GM23338 (cell line): ENCODE measurements around the gene RCCD1. TPM values are rescaled to one million over a fixed set of nuclear protein-coding genes. Genes with fewer than 3 reads are reported as not detected.

Source experiments
- ATAC-seq: fragments of 200-7000 bp; cut with Tn5 transposase; 3 replicates; pipeline ENCODE4 v1.9.1; 2020
- DNase-seq: peaks from one replicate; pipeline ENCODE4 v3.0.0-alpha.2; 2015; ENCODE audit warnings: low spot score
- H2AFZ ChIP-seq: fragments of 200-600 bp; sonication (generic); 2 replicates; pipeline ENCODE4 v1.8.0; 2016; ENCODE audit warnings: antibody characterized with exemption, mild to moderate bottlenecking, moderate library complexity
- H3F3A ChIP-seq: fragments of 200-600 bp; sonication (generic); replicated peaks from 2 replicates; pipeline ENCODE4 v1.8.0; 2017; ENCODE audit warnings: antibody characterized with exemption, mixed run types, low read depth
- H3K27ac ChIP-seq: fragments of 200-600 bp; sonication (generic); 2 replicates; pipeline ENCODE4 v1.6.1; 2016; ENCODE audit warnings: low read depth
- H3K27me3 ChIP-seq: fragments of 200-600 bp; sonication (generic); 2 replicates; pipeline ENCODE4 v1.8.0; 2016; ENCODE audit warnings: mild to moderate bottlenecking, mixed run types, moderate library complexity; ENCODE audit not compliant: insufficient read depth
- H3K36me3 ChIP-seq: fragments of 200-600 bp; sonication (generic); 2 replicates; pipeline ENCODE4 v1.8.0; 2016; ENCODE audit warnings: mild to moderate bottlenecking; ENCODE audit not compliant: insufficient read depth
- H3K4me1 ChIP-seq: fragments of 200-600 bp; sonication (generic); 2 replicates; pipeline ENCODE4 v1.8.0; 2016; ENCODE audit warnings: mild to moderate bottlenecking, moderate library complexity; ENCODE audit not compliant: insufficient read depth
- H3K4me2 ChIP-seq: fragments of 200-600 bp; sonication (generic); 2 replicates; pipeline ENCODE4 v1.7.1; 2017; ENCODE audit warnings: mixed run types
- H3K4me3 ChIP-seq: fragments of 200-600 bp; sonication (generic); 2 replicates; pipeline ENCODE4 v1.6.1; 2016; ENCODE audit warnings: mixed run types
- H3K79me2 ChIP-seq: fragments of 200-600 bp; sonication (generic); replicated peaks from 2 replicates; pipeline ENCODE4 v1.8.0; 2017; ENCODE audit warnings: mild to moderate bottlenecking; ENCODE audit not compliant: insufficient read depth
- H3K9me2 ChIP-seq: fragments of 200-600 bp; sonication (generic); 2 replicates; pipeline ENCODE4 v1.8.0; 2017; ENCODE audit not compliant: insufficient read depth
- H4K20me1 ChIP-seq: fragments of 200-600 bp; sonication (generic); replicated peaks from 2 replicates; pipeline ENCODE4 v1.8.0; 2017; ENCODE audit warnings: mild to moderate bottlenecking; ENCODE audit not compliant: insufficient read depth
- H3K27ac Mint-ChIP-seq: 2 replicates; pipeline ENCODE4 v1.8.0; 2020; ENCODE audit warnings: inconsistent platforms, mild to moderate bottlenecking, moderate library complexity, mixed read lengths
- H3K27me3 Mint-ChIP-seq: 3 replicates; pipeline ENCODE4 v1.8.0; 2022; ENCODE audit warnings: low read depth, mild to moderate bottlenecking, moderate library complexity, mixed read lengths, inconsistent platforms; ENCODE audit not compliant: insufficient read depth, poor library complexity
- H3K36me3 Mint-ChIP-seq: 3 replicates; pipeline ENCODE4 v1.8.0; 2021; ENCODE audit warnings: low read depth, mild to moderate bottlenecking, inconsistent platforms, moderate library complexity, mixed read lengths
- H3K4me1 Mint-ChIP-seq: 3 replicates; pipeline ENCODE4 v1.8.0; 2020; ENCODE audit warnings: mild to moderate bottlenecking, inconsistent platforms, mixed read lengths
- H3K4me3 Mint-ChIP-seq: 3 replicates; pipeline ENCODE4 v1.8.0; 2021; ENCODE audit warnings: moderate library complexity, mild to moderate bottlenecking, inconsistent platforms, mixed read lengths
- H3K9me3 Mint-ChIP-seq: 3 replicates; pipeline ENCODE4 v1.8.0; 2020; ENCODE audit warnings: moderate library complexity, mild to moderate bottlenecking, inconsistent platforms, mixed read lengths
- CREB1 ChIP-seq: fragments of 250-450 bp; sonication (Bioruptor Pico); IDR thresholded peaks from 2 replicates; pipeline ENCODE4 v1.5.0; 2020; ENCODE audit warnings: low read depth, mild to moderate bottlenecking, moderate library complexity
- ETS1 ChIP-seq: IDR thresholded peaks from 2 replicates; pipeline ENCODE4 v1.6.1; 2016; ENCODE audit warnings: antibody characterized with exemption
- EZH2phosphoT487 ChIP-seq: fragments of 200-600 bp; sonication (generic); IDR thresholded peaks from one replicate; pipeline ENCODE4 v1.8.1; 2018; ENCODE audit warnings: antibody characterized with exemption; ENCODE audit not compliant: unreplicated experiment
- NANOG ChIP-seq: IDR thresholded peaks from 2 replicates; pipeline ENCODE4 v1.6.1; 2016; ENCODE audit warnings: antibody characterized with exemption, borderline replicate concordance
- ZNF114 ChIP-seq: fragments of 250-450 bp; sonication (Bioruptor Pico); IDR thresholded peaks from 2 replicates; pipeline ENCODE4 v1.5.0; 2020; ENCODE audit warnings: mild to moderate bottlenecking, moderate library complexity
- ZNF331 ChIP-seq: fragments of 250-450 bp; sonication (Bioruptor Pico); IDR thresholded peaks from 2 replicates; pipeline ENCODE4 v1.5.0; 2020; ENCODE audit warnings: low read depth, mild to moderate bottlenecking, moderate library complexity
- ZNF462 ChIP-seq: fragments of 250-450 bp; sonication (Bioruptor Pico); IDR thresholded peaks from 2 replicates; pipeline ENCODE4 v1.5.0; 2020; ENCODE audit warnings: mild to moderate bottlenecking, moderate library complexity
- polyA plus RNA-seq: library from polyadenylated mRNA; unstranded; fragments of >200 nt; fragmentation: Nextera tagmentation; extraction: Ambion mirVana; gene quantifications from 2 replicates; pipeline ENCODE4 v1.2.1, GENCODE V29; 2016
- total RNA-seq: library from RNA; depleted of rRNA; stranded (reverse); fragments of >200 nt; shearing (Covaris generic); gene quantifications from 2 replicates; pipeline ENCODE4 v1.2.3, GENCODE V29; 2014

Gene RCCD1
- total and polyA plus RNA-seq, 2 experiments from 2014 or later = 10.8 to 17.1 TPM

GRCh38 chr15:90959028-90959595, 4.4 kb downstream of the RCCD1 start (continued):
- TF ChIP-seq ZNF462 = no peak
- TF ChIP-seq ZNF331 (CRISPR knock-in tag) = no peak
- no peak for TF ChIP-seq NANOG
- no peak for TF ChIP-seq ETS1

GRCh38 chr15:90959894-90960293, 5.2 kb downstream of the RCCD1 start:
- DNase-seq (no peak), ATAC-seq (no peak)
- H3K79me2 ChIP-seq = no peaks in the 10 kb centered on the region
- H4K20me1 ChIP-seq = peaks cover 11% of the 10 kb centered on the region; the same call in 1 of the 2 replicates
- H3K4me3 Mint-ChIP-seq = no peak overlapping the region
- peaks cover 19% of the 10 kb centered on the region for H3K27me3 Mint-ChIP-seq
- H3K9me2 ChIP-seq = no peaks in the 10 kb centered on the region
- H3K9me3 Mint-ChIP-seq = no peaks in the 10 kb centered on the region; the same call in 2 of the 3 replicates
- H3K4me3 ChIP-seq = no peak overlapping the region
- no peak overlapping the region for H3K27ac ChIP-seq
- H3K36me3 Mint-ChIP-seq = peaks cover 46% of the 10 kb centered on the region
- H2AFZ ChIP-seq = no peak overlapping the region
- peaks cover 14% of the 10 kb centered on the region; the same call in 1 of the 2 replicates for H3K36me3 ChIP-seq
- H3K4me2 ChIP-seq = no peak overlapping the region
- H3K27ac Mint-ChIP-seq = no peak overlapping the region
- peaks cover 13% of the 10 kb centered on the region for H3K4me1 ChIP-seq
- peaks cover 12% of the 10 kb centered on the region; the same call in 1 of the 2 replicates for H3F3A ChIP-seq
- H3K4me1 Mint-ChIP-seq = peaks cover 10% of the 10 kb centered on the region
- no peaks in the 10 kb centered on the region for H3K27me3 ChIP-seq
- no peak for TF ChIP-seq NANOG
- no peak for TF ChIP-seq EZH2phosphoT487
- TF ChIP-seq CREB1 = no peak
- TF ChIP-seq ZNF331 (CRISPR knock-in tag) = no peak
- no peak for TF ChIP-seq ZNF114
- no peak for TF ChIP-seq ZNF462
